ENCODE results near the gene FMNL1. TPM values are rescaled to one million over a fixed set of nuclear protein-coding genes. Genes with fewer than 3 reads are reported as not detected.

Gene FMNL1
- total and polyA plus RNA-seq, 3 donors from 2014 or later: 11.1 to 15.8 (median 13.9) TPM

- Histone ChIP-seq H3K27ac (no peak overlapping the region), H3K36me3 (ENCODE audit: low read depth, missing control alignments) (no peaks in the 10 kb centered on the region), H3K4me1 (peaks cover 32% of the 10 kb centered on the region), H3K9me3 (no peaks in the 10 kb centered on the region), H3K27me3 (no peaks in the 10 kb centered on the region), H3K4me3 (no peak overlapping the region)
- WGBS, 2 donors: 60 to 75% methylated on average over 6 to 10 of the region's 10 CpGs
- intact Hi-C loops (cut with DNase I; ENCODE audit: low total_unique reads): loop anchor here (10.0 kb wide), 1 partner anchor 87 kb away; no protein-coding TSS in a partner anchor
- no peak for DNase-seq
- TF ChIP-seq POLR2A (IDR thresholded peaks at IDR 0.05): no peak
- TF ChIP-seq CTCF (IDR thresholded peaks at IDR 0.05): no peak
These were observed 66.1 kb downstream of the FMNL1 start for GRCh38 chr17:45287526-45288500.

GRCh38 chr17:45288825-45289224 is 67.1 kb downstream of the FMNL1 start:
- no peak for TF ChIP-seq CTCF (IDR thresholded peaks at IDR 0.05)
- TF ChIP-seq POLR2A (IDR thresholded peaks at IDR 0.05): no peak
- 90 to 93% methylated on average over 10 of the region's 10 CpGs for WGBS, 2 donors
- Histone ChIP-seq H3K27me3 (no peaks in the 10 kb centered on the region), H3K4me1 (peaks cover 41% of the 10 kb centered on the region), H3K27ac (no peak overlapping the region), H3K4me3 (no peak overlapping the region), H3K9me3 (no peaks in the 10 kb centered on the region), H3K36me3 (ENCODE audit: low read depth, missing control alignments) (no peaks in the 10 kb centered on the region)
- intact Hi-C loops (cut with DNase I; ENCODE audit: low total_unique reads): loop anchor here (10.0 kb wide), 1 partner anchor 86 kb away; no protein-coding TSS in a partner anchor
- DNase-seq: no peak

GRCh38 chr17:45289301-45290268 is 67.9 kb downstream of the FMNL1 start:
- Histone ChIP-seq H3K4me1 (peaks cover 49% of the 10 kb centered on the region), H3K36me3 (ENCODE audit: low read depth, missing control alignments) (no peaks in the 10 kb centered on the region), H3K27me3 (no peaks in the 10 kb centered on the region), H3K9me3 (no peaks in the 10 kb centered on the region), H3K4me3 (no peak overlapping the region), H3K27ac (no peak overlapping the region)
- 80 to 89% methylated on average over 12 to 15 of the region's 15 CpGs for WGBS, 2 donors
- intact Hi-C loops (cut with DNase I; ENCODE audit: low total_unique reads): loop anchor here (10.0 kb wide), 1 partner anchor 85 kb away; no protein-coding TSS in a partner anchor
- no peak for DNase-seq
- TF ChIP-seq CTCF (IDR thresholded peaks at IDR 0.05) (no peak), POLR2A (IDR thresholded peaks at IDR 0.05) (no peak)

DNA sequence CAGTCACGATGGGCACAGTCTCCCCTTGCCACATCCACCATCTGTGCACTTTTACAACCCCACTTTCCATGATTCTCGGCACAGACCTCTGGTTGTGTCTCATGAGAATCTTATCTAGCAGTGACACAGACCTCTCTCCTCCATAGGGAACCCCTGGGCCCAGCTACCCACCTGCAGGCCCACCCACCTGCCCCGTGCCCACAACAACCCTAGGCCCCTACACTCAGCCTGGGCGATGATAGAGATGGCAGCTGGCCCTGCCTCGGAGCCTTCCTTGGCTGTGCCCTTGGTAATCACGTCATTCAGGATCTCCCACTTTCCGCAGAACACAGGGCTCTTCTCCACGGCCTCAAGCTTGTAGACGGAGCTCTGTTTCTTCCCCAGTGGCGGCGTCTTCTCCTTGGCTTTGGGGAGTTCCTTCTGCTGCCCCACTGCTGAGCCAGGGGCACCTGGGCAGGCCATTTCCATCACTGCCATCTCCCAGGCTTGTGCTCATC is 68.6 kb downstream of the FMNL1 start:
- 90 to 93% methylated on average over 10 to 11 of the region's 11 CpGs for WGBS, 2 donors
- intact Hi-C loops (cut with DNase I; ENCODE audit: low total_unique reads): no loop called here

More for the DNA sequence above, 68.6 kb downstream of the FMNL1 start:
- no peaks in the 10 kb centered on the region for H3K36me3 ChIP-seq (ENCODE audit: low read depth, missing control alignments)
- H3K4me3 ChIP-seq: no peak overlapping the region
- no peaks in the 10 kb centered on the region for H3K27me3 ChIP-seq
- no peaks in the 10 kb centered on the region for H3K9me3 ChIP-seq
- H3K4me1 ChIP-seq: peaks cover 52% of the 10 kb centered on the region
- no peak overlapping the region for H3K27ac ChIP-seq
- no peak for DNase-seq
- TF ChIP-seq CTCF (IDR thresholded peaks at IDR 0.05) (no peak), POLR2A (IDR thresholded peaks at IDR 0.05) (no peak)
